SK-N-SH (cell line): ENCODE data around the gene FBXW10.
"Not testable (repeated sequence)": the region's sequence is repeated elsewhere in the genome, so short reads cannot be mapped to it uniquely, and the experiment has no call there.

Experiments used
- EP300 ChIP-seq, 2 experiments: IDR thresholded peaks; 2 replicates each; pipeline versions ENCODE4 v1.4.0 to v1.6.1; 2012; ENCODE audit warnings: borderline replicate concordance in 1 of 2, low read depth in 1 of 2, low read length in 1 of 2
- IRF3 ChIP-seq: fragments of 150-350 bp; IDR thresholded peaks from 2 replicates; pipeline ENCODE4 v1.6.1; 2016; ENCODE audit warnings: mild to moderate bottlenecking, low read depth, low read length
- MXI1 ChIP-seq: IDR thresholded peaks from 2 replicates; pipeline ENCODE4 v1.6.1; 2012; ENCODE audit warnings: mild to moderate bottlenecking, low read depth, low read length, improper control_type of control experiment
- TAF1 ChIP-seq: IDR thresholded peaks from 2 replicates; pipeline ENCODE4 v1.6.1; 2012; ENCODE audit warnings: low read depth, mild to moderate bottlenecking, low read length, moderate library complexity, borderline replicate concordance
- TF ChIP-seq, protein P1 (sequence below): fragments of 200-600 bp; sonication (generic); IDR thresholded peaks from 2 replicates; pipeline ENCODE4 v1.6.1; 2017; ENCODE audit warnings: antibody characterized with exemption, mild to moderate bottlenecking, moderate library complexity

DNA sequence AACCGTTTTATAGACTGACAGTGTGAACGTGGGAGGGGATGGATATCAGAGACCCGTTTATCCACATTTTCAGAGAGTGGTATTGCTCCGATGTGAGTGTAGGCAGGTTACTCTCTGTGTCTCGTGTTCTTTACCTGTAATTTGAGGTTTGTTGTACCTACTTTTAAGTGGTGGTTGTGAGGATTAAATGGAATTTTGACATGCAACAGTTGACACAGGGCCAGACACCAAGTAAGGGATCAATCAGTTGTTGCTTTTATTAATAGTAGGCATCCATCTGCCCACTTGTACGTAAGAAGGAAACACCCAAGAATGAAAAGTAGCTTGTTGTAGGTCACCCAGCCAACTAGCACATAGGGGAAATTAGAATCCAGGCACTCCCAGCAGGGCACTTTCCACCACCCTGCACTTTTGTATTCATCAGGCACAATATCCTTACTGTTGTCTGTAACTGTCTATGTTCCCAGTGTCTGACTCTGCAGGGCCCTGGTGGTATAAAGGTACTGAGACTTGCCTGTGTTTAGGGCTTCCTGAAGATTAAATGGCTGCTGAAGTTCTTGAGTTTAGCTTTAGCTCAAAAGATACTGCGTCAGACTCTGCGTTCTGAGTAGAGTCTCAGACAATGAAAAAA lies 45.3 kb upstream of the FBXW10 start:
- TF ChIP-seq, protein P1, sequence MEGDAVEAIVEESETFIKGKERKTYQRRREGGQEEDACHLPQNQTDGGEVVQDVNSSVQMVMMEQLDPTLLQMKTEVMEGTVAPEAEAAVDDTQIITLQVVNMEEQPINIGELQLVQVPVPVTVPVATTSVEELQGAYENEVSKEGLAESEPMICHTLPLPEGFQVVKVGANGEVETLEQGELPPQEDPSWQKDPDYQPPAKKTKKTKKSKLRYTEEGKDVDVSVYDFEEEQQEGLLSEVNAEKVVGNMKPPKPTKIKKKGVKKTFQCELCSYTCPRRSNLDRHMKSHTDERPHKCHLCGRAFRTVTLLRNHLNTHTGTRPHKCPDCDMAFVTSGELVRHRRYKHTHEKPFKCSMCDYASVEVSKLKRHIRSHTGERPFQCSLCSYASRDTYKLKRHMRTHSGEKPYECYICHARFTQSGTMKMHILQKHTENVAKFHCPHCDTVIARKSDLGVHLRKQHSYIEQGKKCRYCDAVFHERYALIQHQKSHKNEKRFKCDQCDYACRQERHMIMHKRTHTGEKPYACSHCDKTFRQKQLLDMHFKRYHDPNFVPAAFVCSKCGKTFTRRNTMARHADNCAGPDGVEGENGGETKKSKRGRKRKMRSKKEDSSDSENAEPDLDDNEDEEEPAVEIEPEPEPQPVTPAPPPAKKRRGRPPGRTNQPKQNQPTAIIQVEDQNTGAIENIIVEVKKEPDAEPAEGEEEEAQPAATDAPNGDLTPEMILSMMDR, result not testable (repeated sequence)
- not testable (repeated sequence) for TF ChIP-seq IRF3; MXI1; TAF1; EP300 (IDR thresholded peaks at IDR 0.05; ENCODE audit: borderline replicate concordance in 1 of 2, low read depth in 1 of 2, low read length in 1 of 2)
